GM18511 (cell line): Measurements from ENCODE around the gene FBLN1.
"Not testable (repeated sequence)": the region's sequence is repeated elsewhere in the genome, so short reads cannot be mapped to it uniquely, and the experiment has no call there.

Experiments used
- ATAC-seq: cut with Tn5 transposase; IDR thresholded peaks from one replicate; pipeline ENCODE4 v1.9.1; 2021; ENCODE audit warnings: mild to moderate bottlenecking, moderate library complexity; ENCODE audit not compliant: unreplicated experiment

The FBLN1 gene

DNA sequence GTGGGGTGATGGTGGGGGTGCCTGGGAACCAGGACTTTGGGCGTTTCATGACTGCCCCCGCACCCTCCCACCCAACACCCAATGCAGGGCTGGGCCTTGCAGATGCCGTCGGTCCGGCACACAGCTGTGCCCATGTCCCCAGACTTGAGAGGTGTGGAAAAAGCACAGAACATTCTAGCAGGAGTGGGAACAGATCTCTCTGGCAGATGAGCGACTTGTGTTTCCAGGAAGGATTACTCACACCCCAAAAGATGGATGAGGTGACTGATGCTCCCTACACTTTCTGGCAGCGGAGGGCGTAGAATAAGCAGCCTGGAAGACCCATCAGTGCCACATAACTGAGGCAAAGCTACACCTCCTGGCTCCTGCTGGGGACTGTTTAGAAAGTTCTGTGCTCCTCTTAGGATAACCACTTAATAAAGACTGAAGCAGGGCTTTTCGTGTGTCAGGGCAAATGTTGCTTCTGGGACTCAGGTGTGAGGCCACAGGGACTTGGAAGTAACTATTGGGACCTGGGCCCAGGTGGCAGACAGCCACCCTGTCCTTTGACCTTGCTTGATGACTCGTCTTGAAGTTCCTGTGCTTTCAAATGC, 24.2 kb downstream of the FBLN1 start:
- ATAC-seq = no peak

DNA sequence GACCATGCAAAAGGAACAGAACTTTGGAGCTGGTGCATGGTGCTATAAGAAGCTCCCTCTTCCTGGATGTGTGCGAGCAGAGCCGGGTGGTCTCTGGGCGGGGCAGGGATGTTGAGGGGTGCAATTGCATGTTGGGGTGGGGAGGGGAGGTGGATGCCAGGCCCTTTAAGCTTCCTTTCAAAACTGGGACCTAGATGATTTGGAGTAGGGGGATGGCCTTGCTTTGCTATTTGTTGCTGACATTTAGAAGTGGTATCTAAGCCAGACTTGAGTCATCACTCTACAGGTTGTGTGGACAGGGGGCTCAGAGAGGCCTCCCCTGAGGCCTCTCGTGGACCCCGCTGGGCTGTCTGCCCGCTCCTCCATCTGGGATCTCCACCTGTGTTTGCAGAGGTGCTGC, 24.8 kb downstream of the FBLN1 start:
- no peak for ATAC-seq

DNA sequence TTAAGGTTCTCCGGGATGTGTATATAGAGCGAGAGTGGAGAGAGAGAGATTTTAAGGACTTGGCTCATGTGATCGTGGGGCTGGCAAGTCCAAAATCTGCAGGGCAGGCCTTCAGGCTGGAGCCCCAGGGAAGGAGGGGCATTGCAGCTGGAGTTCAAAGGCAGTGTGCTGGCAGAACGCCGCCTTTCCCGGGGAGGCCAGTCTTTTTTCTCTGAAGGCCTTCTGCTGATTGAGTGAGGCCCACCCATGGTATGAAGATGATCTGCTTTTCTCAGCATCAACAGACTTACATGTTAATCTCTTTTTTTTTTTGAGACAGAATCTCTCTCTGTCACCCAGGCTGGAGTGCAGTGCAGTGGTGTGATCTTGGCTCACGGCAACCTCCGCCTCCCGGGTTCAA, 25.4 kb downstream of the FBLN1 start:
- ATAC-seq = no peak

DNA sequence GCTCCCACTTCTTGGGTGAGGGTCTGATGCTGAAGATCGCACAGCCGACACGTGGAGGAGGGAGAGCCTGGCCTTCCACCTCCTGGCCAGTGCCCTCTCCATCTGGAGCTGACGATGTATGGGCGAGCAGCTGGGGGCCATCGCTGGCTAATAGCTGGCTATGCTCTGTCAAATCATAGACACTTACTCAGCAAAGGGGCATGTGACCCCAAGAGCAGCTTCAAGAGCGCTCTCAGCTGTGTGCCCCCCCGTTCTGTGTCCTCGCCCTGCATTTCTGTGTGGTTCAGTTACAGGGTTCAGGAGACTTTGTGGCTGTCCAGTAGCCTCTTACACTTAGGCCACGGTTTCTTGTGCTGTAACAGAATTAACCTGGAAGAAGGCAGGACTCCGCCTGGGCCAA, 26.4 kb downstream of the FBLN1 start:
- ATAC-seq = no peak

DNA sequence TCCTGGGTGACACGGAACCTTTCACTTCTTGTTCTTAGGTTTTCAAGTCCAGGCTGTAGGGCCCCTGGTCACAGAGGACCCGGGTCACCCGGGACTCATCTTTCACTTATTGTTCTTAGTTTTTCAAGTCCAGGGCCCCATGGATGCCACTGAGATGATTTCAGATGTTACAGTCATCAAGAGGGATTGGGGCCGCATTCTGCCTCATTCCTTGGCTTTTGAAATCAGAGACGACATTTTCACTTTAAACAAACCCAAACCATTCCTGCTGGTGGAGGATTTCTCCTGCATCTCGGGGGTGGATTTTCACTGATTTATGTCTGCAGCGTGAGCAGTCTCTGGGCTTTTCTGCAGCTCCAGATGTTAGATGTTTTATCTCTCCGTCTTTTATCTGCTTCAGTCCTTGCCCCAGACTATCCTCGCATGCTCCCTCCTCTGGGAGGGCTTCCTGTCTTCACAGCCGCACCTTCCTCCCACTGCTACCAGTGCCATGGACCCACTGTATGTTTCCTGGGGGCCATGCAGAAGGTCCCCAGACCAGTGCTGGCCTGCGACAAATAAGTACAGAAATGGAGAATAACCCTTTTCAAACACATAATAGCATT, 27.4 kb downstream of the FBLN1 start:
- ATAC-seq = no peak

DNA sequence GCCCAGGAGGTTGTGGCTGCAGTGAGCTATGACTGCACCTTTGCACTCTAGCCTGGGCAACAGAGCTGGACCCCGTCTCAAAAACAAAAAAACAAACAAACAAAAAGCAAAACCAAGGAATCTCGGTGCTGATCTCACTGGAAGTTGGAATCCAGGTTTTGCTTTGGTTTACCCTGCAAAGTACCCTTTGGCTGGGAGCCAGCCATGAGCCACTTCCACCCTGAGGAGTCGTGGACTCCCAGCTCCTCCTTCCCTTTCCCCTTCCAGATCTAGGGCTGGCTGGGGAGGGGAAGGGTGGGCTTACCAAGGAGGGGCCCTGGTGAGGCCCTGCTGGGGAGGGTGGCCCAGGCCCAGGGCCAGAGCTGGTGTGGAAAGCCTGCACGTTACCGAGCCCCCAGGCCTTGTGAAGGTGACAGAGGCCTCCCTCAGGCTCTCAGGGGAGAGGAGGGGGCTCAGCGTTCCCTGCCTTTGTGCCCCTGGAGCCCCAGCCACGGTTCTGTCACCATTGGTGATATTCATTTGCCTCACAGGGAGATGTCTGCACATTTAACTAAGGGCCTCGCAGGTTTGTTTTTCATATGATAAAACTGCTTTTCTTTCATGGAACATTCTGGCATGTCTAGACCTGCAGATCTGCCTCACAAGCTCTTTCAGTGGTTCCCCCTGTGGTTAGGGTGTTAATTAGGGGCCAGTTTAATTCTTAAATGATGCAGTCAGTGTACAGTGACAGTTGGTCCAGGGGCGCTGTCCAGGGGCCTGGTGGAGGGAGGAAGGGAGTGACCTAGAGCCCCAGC, 29.0 kb downstream of the FBLN1 start:
- ATAC-seq = no peak

DNA sequence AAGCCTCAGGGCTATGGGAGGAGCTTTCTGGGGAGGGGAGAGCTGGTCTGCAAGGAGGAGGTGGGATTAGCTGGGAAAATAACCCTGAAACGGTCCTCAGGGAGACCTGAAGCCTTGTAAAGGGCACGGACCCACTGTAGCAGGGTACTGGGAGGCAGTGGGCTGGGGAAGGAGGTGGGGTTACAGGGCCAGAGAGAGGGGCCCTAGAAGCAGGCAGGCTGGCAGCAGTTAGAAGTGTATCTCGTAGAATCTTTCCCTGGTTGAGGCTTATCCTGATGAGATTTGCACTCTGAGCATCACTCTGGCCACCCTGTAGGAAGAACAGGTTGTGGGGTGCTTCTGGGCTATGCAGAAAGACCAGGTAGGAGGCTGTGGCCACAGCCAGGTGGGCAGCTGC, 29.6 kb downstream of the FBLN1 start:
- ATAC-seq = no peak

DNA sequence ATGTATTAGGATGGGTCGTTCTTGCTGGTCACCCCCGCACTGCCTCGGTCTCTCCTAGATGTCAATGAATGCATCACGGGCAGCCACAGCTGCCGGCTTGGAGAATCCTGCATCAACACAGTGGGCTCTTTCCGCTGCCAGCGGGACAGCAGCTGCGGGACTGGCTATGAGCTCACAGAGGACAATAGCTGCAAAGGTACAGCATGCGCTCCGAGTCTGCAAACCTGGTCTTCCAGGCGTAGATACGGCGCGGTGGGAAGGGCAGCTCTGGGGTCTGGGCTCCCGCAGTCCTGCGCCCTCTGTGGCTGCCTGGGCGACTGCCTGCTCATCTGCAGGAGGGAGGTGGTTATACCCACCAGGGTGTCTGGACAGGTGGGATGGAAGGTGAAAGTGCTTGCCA, 31.0 kb downstream of the FBLN1 start:
- ATAC-seq = no peak

DNA sequence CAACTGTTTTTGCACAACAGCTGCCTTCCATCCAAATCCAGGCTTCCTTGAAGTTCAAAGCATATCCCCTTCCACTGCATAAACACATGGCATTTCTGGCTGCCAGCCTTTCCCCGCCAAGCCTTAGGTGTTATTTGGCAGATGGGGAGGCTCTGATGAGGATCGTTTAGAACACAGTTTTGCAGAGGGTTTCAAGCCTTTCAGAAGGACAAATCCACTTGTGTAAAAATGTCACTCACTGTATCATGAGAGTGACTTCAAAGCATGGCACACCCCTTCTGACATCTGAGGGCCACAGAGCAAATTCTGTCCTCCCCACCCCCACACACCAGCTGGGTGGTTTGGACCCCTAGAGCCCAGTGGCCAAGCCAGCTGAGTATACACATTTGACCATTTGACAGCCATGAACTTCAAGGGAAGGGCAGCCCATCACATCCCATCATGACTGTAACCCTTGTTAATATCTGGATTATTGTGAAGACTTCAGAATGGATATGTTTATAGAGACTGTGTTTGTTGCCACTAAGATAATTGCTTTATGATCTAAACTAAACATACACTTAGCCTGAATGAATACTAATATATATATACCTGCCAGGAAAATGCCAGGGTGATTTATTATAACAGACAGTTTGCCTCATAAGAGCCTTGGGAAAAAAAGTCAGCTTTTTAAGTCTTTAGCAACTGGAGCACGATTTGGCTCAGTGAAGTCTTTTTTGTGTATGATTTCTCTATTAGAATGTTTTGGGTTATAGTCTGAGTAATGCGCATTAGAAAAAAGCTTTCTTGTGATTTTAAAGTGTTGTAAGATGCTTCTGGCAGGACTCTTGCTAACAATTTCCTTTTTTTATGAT, 31.9 kb downstream of the FBLN1 start:
- no peak for ATAC-seq

DNA sequence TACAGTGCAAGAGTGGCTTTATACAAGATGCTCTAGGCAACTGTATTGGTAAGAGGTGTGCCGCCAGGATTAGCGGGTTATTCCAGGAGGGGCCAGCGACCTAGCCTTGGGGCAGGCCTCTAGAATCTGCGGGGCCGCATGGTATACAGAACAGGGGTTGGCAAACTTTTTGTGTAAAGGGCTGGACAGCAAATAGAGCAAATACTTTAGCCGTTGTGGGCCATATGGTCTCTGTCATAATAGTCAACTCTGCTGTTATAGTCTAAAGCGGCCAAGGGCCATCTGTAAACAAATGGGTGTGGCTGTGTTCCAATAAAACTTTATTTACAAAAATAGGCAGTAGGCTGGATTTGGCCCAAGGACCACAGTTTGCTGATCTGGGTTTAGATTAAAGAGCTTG, 32.6 kb downstream of the FBLN1 start:
- ATAC-seq = no peak

DNA sequence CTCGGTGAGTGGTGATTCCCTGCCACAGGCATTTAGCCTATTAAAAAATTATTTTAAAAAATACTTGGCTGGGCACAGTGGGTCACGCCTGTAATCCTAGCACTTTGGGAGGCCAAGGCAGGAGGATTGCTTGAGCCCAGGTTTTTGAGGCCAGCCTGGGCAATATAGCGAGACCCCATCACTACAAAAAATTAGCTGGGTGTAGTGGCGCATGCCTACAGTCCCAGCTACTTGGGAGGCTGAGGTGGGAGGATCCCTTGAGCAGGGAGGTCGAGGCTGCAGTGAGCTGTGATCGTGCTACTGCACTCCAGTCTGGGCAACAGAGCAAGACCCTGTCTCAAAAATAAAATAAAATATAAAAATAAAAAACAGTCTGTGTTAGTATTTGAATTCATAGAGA, 33.2 kb downstream of the FBLN1 start:
- ATAC-seq = not testable (repeated sequence)

DNA sequence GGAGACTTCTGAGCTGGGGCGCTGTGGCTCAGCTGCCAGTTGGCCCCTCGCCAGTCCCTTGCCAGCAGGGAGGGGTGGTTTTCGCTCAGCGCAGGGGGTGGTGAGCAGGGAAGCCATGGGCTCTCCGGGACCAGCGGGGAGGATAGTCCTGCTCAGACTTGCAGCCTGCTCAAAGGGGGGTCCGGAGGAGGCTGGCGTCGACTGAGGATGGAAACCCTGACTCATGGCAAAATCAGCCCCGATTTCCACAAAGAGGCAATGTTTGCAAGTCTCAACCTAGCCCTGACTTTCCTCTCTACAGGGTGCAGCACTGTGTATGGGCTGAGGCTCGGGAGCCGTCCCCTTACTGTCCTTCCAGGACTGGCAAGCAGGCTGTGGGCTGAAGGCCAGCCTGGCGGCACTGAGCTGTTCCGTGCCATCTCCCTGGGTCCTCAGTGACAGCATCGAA, 35.1 kb downstream of the FBLN1 start:
- no peak for ATAC-seq

DNA sequence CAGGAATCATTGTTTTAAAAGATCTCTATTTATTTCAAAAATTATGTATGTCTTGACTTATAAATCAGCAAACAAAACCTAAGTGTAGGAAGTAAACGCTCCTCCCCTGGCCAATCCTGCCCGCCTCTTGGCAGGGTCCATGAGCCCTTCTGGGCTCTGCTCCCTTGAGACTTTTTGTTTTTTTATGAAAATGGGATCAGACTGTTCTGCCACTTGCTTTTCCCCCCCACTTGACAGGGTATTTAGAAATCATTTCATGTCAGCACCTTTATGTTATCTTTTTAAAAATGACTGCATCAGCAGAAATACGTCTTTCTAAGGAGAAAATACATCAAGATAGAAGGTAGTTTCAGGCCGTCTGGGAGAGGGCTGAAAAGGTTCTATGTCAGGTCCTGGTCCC, 35.6 kb downstream of the FBLN1 start:
- ATAC-seq = no peak

DNA sequence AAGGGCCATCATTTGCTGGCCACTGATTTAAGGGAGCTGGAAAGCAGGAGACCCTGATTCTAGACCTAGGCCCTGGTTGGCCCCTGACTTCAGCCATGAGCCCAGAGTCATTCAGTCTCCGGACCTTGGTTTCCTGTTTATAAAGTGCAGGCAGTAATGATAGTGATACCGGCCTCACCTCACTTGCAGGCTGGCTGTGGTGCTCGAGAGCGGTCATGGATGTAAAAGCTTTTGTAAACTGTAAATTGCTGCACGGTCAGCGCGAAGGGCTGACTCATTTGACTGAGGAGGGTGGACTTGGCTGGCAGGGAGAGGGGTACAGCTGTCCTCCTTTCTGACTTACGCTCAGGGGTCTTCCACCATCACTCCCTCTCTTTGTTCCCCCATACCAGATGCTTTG, 37.4 kb downstream of the FBLN1 start:
- no peak for ATAC-seq

DNA sequence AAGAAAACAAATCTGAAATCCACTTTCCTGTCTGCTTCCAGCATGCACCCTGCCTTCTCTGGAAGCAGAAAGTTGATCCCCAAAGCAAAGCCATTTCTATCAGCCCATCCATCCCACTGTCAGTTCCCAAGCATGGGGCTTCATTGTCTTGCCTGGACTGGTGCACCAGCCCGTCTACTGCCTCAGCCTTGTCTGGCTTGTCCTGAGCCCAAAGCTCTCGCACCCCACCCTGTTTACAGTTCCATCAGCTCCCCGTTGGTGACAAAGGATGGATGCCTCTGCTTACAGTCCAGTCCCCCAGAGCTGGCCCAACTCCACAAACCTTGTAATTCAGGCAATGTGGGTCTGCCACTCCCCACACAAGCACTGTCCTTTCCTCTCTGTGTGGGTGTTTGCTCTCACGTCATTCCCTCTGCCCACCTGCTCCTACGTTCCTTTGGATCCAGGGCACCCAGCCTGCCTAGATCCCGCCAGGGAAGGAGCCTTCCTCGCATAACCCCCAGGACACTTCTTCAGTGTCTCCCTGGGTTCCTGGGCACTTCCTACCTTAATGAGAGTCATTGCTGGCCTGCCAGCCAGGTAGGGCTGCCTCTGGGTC, 38.8 kb downstream of the FBLN1 start:
- ATAC-seq = no peak

DNA sequence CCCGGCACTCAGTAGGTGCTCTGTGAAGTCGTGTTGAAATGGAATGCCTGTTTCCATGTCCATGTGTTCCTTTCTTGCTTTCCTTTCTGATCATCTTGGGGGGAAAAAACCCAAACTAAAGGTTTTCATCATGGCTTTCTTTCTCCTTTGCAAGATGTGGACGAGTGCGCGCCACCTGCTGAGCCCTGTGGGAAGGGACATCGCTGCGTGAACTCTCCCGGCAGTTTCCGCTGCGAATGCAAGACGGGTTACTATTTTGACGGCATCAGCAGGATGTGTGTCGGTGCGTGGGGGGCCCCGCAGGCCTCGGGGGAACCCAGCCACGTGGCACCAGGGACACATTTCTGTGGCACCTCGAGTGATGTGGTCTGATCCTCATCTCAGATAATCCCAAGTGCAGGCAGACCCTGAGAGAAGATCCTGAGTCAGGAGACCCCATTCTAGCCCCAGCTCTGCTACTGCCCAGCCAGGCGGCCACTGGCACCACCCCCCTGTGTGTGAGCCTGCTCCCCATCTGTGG, 39.4 kb downstream of the FBLN1 start:
- ATAC-seq = no peak

DNA sequence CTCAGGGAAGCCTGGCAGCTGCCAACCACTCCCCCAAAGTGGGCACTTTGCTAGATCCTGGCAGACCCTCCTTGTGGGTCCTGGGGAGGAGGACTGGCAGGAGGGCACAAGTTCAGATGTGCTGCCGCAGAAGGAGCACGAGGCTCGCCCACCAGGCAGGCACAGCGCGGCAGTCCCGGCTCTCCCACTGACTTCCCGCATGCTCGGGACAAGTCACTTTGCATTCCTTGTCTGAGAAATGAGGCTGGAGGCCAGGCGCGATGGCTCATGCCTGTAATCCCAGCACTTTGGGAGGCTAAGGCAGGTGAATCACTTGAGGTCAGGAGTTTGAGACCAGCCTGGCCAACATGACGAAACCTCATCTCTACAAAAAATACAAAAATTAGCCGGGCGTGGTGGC, 40.1 kb downstream of the FBLN1 start:
- not testable (repeated sequence) for ATAC-seq

DNA sequence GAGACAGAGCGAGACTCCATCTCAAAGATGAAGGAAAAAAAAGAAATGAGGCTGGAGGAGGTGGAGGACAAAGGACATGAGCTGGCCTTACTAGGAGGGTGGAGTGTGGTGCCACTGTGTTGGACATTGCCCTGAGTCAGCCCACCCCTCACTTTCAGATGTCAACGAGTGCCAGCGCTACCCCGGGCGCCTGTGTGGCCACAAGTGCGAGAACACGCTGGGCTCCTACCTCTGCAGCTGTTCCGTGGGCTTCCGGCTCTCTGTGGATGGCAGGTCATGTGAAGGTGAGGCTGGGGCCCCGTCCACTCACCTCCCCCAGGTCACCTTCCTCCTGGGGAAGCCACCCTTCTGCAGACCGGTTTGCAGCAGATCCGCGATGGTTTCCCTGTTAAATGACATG, 40.6 kb downstream of the FBLN1 start:
- no peak for ATAC-seq

DNA sequence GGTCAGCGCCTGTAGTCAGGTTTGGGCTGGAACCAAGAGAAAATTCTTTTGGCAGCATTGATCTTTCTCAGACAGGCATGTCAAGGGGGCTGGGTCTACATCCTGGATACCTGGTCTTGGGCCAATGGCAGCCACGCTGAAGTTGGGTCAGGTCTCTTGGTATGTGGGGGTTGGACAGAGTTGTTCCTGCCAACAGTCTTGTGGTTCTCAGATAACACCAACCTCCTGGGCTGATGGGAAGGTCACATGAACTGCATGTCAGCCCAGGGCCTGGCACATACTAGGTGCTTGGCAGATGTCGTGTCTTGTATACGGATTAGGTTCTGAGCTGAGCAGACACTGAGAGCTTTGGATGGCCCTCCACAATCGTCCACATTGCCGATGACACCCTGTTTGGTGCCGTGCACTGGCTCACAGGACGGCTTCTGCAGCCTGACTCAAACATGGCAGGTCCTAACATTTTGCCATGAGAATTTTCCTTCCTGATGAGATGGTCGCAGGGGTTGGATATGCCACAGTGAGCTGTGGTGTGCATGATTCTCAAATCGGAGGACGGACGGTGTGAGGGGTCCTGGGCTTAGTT, 42.0 kb downstream of the FBLN1 start:
- no peak for ATAC-seq

DNA sequence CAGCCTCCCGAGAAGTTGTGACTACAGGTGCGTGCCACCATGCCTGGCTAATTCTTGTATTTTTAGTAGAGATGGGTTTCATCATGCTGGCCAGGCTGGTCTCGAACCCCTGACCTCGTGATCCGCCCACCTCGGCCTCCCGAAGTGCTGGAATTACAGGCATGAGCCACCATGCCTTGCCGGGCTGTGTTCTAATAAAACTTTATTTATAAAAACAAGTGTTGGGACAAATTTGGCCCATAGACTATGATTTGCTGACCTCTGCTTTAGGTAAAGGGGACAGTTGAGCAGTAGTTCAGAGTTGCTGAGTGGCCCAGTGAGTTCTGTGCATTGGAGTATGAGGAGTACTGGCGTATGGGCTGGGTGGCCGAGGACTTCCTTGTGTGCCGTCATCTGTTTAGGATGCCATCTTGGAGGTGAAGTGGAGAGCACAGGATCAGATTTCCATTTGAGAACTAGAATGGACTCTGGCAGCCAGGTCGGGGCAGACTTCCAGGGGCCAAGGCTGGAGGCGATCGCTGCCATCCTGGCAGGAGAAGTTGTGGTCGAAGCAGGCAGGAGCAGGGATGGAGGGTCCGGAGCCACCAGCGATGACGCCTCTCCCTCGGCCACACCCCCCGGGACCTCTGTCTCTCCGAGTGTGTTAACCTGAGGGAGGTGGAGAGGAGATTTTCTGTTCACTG, 43.8 kb downstream of the FBLN1 start:
- ATAC-seq = no peak
